Measurements from ENCODE around the gene KCNG2. TPM values are rescaled to one million over a fixed set of nuclear protein-coding genes. Genes with fewer than 3 reads are reported as not detected.

Gene KCNG2
- total and polyA plus RNA-seq, 2 of the 13 experiments (the other 11 are each of a cell fraction or from before 2014, with no cell fraction given) = not detected

DNA sequence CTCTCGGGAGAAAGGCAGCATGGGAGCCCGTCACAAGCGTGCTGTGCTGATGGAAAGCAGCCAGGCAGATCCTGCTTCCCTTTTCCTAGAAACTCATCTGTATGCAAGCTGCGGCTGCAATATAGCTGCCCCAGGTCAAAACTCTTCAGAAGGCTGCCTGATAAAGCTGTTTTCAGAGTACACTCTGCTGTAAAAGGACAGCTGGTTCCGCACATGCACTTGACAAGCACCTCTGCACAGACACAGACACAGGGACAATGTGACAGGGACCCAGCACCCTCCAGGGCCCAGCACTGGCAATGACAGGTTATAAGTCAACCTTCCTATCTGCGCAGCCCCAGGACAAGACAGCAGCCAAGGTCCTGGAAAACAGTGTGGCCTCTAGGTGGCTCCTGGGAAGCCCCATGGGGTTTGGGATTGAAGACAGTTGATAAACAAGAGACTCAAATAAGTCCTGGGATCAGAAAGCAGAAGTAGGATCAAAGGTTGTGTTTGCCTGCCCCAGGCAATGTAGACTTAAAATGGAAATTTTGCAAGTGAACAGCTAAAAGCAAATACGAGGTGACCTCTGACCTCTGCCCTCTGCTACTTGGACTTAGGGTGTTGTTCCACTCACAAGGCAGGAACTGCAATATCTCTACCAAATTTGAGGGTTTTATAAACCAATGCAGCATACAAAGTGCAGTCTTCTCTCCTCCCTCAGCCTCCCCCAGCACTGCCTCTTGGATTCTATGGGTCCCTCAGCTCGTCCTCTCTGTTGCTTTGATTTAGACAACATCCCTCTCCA is 136.8 kb downstream of the KCNG2 start (continued):
- no peak for TF ChIP-seq ZNF570 (CRISPR knock-in tag; IDR thresholded peaks at IDR 0.05; ENCODE audit: borderline replicate concordance)
- peak; percentile 71; the same call in 1 of the 2 replicates for TF ChIP-seq KDM1A (CRISPR knock-in tag; IDR thresholded peaks at IDR 0.05)
- TF ChIP-seq ZNF124 (CRISPR knock-in tag; IDR thresholded peaks at IDR 0.05) = no peak
- TF ChIP-seq, protein P1, sequence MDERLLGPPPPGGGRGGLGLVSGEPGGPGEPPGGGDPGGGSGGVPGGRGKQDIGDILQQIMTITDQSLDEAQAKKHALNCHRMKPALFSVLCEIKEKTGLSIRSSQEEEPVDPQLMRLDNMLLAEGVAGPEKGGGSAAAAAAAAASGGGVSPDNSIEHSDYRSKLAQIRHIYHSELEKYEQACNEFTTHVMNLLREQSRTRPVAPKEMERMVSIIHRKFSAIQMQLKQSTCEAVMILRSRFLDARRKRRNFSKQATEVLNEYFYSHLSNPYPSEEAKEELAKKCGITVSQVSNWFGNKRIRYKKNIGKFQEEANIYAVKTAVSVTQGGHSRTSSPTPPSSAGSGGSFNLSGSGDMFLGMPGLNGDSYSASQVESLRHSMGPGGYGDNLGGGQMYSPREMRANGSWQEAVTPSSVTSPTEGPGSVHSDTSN (CRISPR knock-in tag; IDR thresholded peaks at IDR 0.05) = no peak
- no peak for TF ChIP-seq ADNP (CRISPR knock-in tag; IDR thresholded peaks at IDR 0.05)
- TF ChIP-seq KMT2B (CRISPR knock-in tag; IDR thresholded peaks at IDR 0.05) = no peak
- peak; percentile 39 for TF ChIP-seq GABPB1 (CRISPR knock-in tag; IDR thresholded peaks at IDR 0.05)
- TF ChIP-seq MATR3 (CRISPR knock-in tag; IDR thresholded peaks at IDR 0.05) = no peak
- TF ChIP-seq ATRX (CRISPR knock-in tag; IDR thresholded peaks at IDR 0.05; ENCODE audit: borderline replicate concordance) = no peak
- TF ChIP-seq, protein P2, sequence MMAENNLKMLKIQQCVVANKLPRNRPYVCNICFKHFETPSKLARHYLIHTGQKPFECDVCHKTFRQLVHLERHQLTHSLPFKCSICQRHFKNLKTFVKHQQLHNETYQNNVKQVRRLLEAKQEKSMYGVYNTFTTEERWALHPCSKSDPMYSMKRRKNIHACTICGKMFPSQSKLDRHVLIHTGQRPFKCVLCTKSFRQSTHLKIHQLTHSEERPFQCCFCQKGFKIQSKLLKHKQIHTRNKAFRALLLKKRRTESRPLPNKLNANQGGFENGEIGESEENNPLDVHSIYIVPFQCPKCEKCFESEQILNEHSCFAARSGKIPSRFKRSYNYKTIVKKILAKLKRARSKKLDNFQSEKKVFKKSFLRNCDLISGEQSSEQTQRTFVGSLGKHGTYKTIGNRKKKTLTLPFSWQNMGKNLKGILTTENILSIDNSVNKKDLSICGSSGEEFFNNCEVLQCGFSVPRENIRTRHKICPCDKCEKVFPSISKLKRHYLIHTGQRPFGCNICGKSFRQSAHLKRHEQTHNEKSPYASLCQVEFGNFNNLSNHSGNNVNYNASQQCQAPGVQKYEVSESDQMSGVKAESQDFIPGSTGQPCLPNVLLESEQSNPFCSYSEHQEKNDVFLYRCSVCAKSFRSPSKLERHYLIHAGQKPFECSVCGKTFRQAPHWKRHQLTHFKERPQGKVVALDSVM (CRISPR knock-in tag; IDR thresholded peaks at IDR 0.05) = peak; percentile 79
- peak; percentile 65; the same call in 1 of the 2 replicates for TF ChIP-seq ZNF501 (CRISPR knock-in tag; IDR thresholded peaks at IDR 0.05)
- TF ChIP-seq, protein P3, sequence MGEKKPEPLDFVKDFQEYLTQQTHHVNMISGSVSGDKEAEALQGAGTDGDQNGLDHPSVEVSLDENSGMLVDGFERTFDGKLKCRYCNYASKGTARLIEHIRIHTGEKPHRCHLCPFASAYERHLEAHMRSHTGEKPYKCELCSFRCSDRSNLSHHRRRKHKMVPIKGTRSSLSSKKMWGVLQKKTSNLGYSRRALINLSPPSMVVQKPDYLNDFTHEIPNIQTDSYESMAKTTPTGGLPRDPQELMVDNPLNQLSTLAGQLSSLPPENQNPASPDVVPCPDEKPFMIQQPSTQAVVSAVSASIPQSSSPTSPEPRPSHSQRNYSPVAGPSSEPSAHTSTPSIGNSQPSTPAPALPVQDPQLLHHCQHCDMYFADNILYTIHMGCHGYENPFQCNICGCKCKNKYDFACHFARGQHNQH (CRISPR knock-in tag; IDR thresholded peaks at IDR 0.05) = peak; percentile 78
- TF ChIP-seq KAT7 (CRISPR knock-in tag; IDR thresholded peaks at IDR 0.05; ENCODE audit: borderline replicate concordance) = no peak
- TF ChIP-seq ZNF335 (CRISPR knock-in tag; IDR thresholded peaks at IDR 0.05) = no peak
- TF ChIP-seq YY1 (IDR thresholded peaks at IDR 0.05; ENCODE audit: insufficient read depth, insufficient replicate concordance, low read depth, low read length) = no peak
- TF ChIP-seq ARID2 (CRISPR knock-in tag; IDR thresholded peaks at IDR 0.05; ENCODE audit: borderline replicate concordance) = 0 out of 2 replicates have a peak, but pooled peaks have one; percentile 51
- TF ChIP-seq ELF4 (CRISPR knock-in tag; IDR thresholded peaks at IDR 0.05; ENCODE audit: borderline replicate concordance) = 0 out of 2 replicates have a peak, but pooled peaks have one; percentile 20
- TF ChIP-seq RARG (CRISPR knock-in tag; IDR thresholded peaks at IDR 0.05; ENCODE audit: low read depth) = no peak
- no peak for TF ChIP-seq ZNF720 (CRISPR knock-in tag; IDR thresholded peaks at IDR 0.05)
- TF ChIP-seq TOPORS (CRISPR knock-in tag; IDR thresholded peaks at IDR 0.05) = peak; percentile 46; the same call in 1 of the 2 replicates
- no peak for TF ChIP-seq ATF1 (CRISPR knock-in tag; IDR thresholded peaks at IDR 0.05)
- TF ChIP-seq, protein P4, sequence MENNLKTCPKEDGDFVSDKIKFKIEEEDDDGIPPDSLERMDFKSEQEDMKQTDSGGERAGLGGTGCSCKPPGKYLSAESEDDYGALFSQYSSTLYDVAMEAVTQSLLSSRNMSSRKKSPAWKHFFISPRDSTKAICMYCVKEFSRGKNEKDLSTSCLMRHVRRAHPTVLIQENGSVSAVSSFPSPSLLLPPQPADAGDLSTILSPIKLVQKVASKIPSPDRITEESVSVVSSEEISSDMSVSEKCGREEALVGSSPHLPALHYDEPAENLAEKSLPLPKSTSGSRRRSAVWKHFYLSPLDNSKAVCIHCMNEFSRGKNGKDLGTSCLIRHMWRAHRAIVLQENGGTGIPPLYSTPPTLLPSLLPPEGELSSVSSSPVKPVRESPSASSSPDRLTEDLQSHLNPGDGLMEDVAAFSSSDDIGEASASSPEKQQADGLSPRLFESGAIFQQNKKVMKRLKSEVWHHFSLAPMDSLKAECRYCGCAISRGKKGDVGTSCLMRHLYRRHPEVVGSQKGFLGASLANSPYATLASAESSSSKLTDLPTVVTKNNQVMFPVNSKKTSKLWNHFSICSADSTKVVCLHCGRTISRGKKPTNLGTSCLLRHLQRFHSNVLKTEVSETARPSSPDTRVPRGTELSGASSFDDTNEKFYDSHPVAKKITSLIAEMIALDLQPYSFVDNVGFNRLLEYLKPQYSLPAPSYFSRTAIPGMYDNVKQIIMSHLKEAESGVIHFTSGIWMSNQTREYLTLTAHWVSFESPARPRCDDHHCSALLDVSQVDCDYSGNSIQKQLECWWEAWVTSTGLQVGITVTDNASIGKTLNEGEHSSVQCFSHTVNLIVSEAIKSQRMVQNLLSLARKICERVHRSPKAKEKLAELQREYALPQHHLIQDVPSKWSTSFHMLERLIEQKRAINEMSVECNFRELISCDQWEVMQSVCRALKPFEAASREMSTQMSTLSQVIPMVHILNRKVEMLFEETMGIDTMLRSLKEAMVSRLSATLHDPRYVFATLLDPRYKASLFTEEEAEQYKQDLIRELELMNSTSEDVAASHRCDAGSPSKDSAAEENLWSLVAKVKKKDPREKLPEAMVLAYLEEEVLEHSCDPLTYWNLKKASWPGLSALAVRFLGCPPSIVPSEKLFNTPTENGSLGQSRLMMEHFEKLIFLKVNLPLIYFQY (CRISPR knock-in tag; IDR thresholded peaks at IDR 0.05; ENCODE audit: borderline replicate concordance) = peak; percentile 80
- no peak for TF ChIP-seq RNF2 (conservative IDR thresholded peaks at IDR 0.05; ENCODE audit: low read depth)

Data from HepG2 (cell line).